ENCODE results near the gene PPBP.

The PPBP gene

GRCh38 chr4:73947239-73947985 is 40.6 kb downstream of the PPBP start:
- no peak for DNase-seq

DNA sequence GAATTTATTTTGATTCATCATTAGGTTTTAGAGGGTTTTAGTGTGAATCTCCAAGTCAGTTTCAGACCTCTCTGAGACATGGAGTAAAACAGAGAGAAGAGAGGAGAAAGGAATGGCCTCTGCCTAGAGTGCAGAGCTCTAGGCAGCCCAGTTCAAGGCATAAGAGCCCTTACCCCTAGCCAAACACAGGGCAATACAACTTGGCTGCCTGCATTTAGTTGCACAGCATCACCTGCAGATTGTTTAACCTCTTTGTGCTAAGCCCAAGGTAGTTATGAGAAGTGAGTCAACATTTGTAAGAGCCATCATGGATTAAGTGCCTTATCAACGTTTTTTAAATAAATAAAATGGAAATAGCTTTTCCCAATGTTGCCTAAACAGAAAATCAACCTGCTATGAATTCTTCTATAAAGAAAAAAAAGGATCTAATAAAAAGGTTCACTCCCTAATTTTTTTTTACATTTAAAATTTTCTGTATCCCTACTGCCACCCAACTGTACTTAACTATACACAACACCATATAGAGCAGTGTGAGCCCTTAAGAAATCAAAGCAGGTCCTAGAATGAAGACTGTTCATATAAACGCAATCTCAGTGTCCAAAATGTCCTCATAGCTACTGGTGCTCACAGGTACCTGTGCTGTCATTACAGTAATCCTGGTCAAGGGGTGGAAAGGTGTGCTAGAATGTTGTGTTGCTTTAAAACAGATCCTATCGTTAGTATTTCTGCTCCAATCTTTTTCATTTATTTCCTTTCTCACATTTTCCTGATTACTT is 42.1 kb downstream of the PPBP start:
- DNase-seq: peak; percentile 24

DNA sequence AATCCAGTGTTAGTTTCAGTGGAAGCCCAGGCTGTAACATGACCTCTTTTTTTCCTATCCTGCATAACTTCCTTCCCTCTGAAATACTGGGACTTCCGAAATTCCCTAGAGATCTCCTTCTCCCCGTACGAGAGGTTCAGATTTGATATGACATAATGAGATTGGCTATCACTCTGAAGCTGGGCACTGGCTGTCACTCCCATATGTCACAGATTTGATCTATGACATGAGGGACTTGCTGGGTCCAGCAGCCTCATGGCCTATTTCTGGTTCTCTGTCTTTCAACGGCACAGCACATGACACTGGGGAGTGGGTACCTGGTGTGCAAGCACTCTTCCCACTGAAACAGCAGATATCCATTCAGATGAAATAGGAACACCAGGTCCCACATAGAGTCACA is 42.9 kb downstream of the PPBP start:
- no peak for DNase-seq

- no peak for DNase-seq
These were observed 43.7 kb downstream of the PPBP start for GRCh38 chr4:73944061-73944875.

GRCh38 chr4:73943555-73943954 is 44.4 kb downstream of the PPBP start:
- no peak for DNase-seq

DNA sequence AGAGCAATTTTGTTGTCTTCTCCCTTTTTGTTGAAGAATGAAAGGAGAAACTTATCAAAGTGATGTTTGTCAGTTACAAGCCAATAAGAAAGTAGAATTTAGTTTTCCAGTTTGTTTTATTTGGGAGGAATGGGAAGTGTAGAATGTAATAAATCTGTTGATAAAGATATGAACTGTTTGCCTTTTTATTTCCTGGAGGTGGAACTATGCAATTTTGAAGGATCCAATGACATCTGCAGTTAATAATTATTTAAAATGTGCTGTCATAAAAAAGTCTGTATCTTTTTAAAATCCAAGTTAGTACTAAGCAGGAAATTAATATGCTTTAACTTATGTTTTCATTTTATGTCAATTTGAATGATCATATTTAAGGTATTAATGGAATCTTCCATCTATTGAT is 51.0 kb downstream of the PPBP start:
- no peak for DNase-seq
